ENCODE measurements around the gene MMP23B. TPM values are rescaled to one million over a fixed set of nuclear protein-coding genes. Genes with fewer than 3 reads are reported as not detected.
"Not testable (repeated sequence)": the region's sequence is repeated elsewhere in the genome, so short reads cannot be mapped to it uniquely, and the experiment has no call there.

Gene MMP23B
- total and polyA plus RNA-seq, 10 of the 15 experiments (the other 5 are each of a cell fraction or from before 2014, with no cell fraction given), result 0.25 to 0.76 (median 0.34) TPM; not detected in 4

DNA sequence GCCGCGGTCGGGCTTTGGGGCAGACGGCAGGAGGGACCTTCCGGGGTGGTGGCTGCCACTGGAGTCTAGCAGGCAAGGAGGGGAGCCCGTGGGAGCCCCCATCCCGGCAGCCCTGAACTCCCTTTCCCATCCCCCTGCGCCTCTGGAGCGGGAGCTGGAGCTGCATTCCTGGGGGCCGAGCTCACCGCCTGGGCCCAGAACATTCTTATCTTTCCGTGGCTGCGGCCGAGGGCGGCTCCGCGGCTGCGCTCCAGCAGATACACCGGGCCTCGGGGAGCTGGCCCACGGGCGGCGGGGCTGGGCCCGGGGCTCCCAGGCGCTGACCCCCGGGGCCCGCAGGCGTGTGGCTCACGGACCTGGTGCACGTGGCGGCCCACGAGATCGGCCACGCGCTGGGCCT, 1.4 kb downstream of the MMP23B start:
- H3K27ac ChIP-seq (ENCODE audit: control insufficient read depth, insufficient read depth); ATAC-seq; FAIRE-seq; H3K4me3 ChIP-seq; SMC1A ChIA-PET (ENCODE audit: uncharacterized antibody, unreplicated experiment); H4K20me1 ChIP-seq (ENCODE audit: control insufficient read depth, insufficient read depth); H3K4me2 ChIP-seq (ENCODE audit: control insufficient read depth, insufficient read depth); POLR2A ChIA-PET; H3K27me3 ChIP-seq (replicated peaks in 1 of 2; ENCODE audit: control insufficient read depth in 2 of 2, insufficient read depth in 2 of 2, low read length in 1 of 2); intact Hi-C loops (cut with micrococcal nuclease; ENCODE audit: unreplicated experiment); BruUV-seq (replicated peaks); H3K79me2 ChIP-seq (ENCODE audit: control insufficient read depth, insufficient read depth, low read length); in situ Hi-C loops (cut with MboI); DNase-seq (ENCODE audit: low read depth, low spot score); RAD21 ChIA-PET (ENCODE audit: unreplicated experiment); H3K4me1 ChIP-seq (ENCODE audit: control insufficient read depth, insufficient read depth, low read length); CTCF ChIA-PET; H2AFZ ChIP-seq (ENCODE audit: control insufficient read depth, low read depth, low read length); H3K36me3 ChIP-seq (ENCODE audit: control insufficient read depth in 2 of 2, insufficient read depth in 2 of 2, low read length in 1 of 2); H3K9me3 ChIP-seq (replicated peaks; ENCODE audit: control insufficient read depth, insufficient read depth, low read length); H3K9ac ChIP-seq (ENCODE audit: control insufficient read depth, insufficient read depth, low read length): not testable (repeated sequence)
- no CpG with 5 or more reads among the region's 35 CpGs for WGBS (ENCODE audit: insufficient coverage, insufficient replicate concordance, low lambda C conversion rate, missing lambda C conversion rate)

GRCh38 chr1:1634613-1635012, 2.6 kb downstream of the MMP23B start:
- H3K4me2 ChIP-seq (ENCODE audit: control insufficient read depth, insufficient read depth); SMC1A ChIA-PET (ENCODE audit: uncharacterized antibody, unreplicated experiment); H3K9me3 ChIP-seq (replicated peaks; ENCODE audit: control insufficient read depth, insufficient read depth, low read length); H3K4me3 ChIP-seq; H3K27me3 ChIP-seq (replicated peaks in 1 of 2; ENCODE audit: control insufficient read depth in 2 of 2, insufficient read depth in 2 of 2, low read length in 1 of 2); H2AFZ ChIP-seq (ENCODE audit: control insufficient read depth, low read depth, low read length); H3K4me1 ChIP-seq (ENCODE audit: control insufficient read depth, insufficient read depth, low read length); RAD21 ChIA-PET (ENCODE audit: unreplicated experiment); BruUV-seq (replicated peaks); FAIRE-seq; H3K9ac ChIP-seq (ENCODE audit: control insufficient read depth, insufficient read depth, low read length); intact Hi-C loops (cut with micrococcal nuclease; ENCODE audit: unreplicated experiment); ATAC-seq; POLR2A ChIA-PET; DNase-seq (ENCODE audit: low read depth, low spot score); H3K36me3 ChIP-seq (ENCODE audit: control insufficient read depth in 2 of 2, insufficient read depth in 2 of 2, low read length in 1 of 2); H4K20me1 ChIP-seq (ENCODE audit: control insufficient read depth, insufficient read depth); CTCF ChIA-PET; H3K79me2 ChIP-seq (ENCODE audit: control insufficient read depth, insufficient read depth, low read length); in situ Hi-C loops (cut with MboI); H3K27ac ChIP-seq (ENCODE audit: control insufficient read depth, insufficient read depth): not testable (repeated sequence)
- WGBS (ENCODE audit: insufficient coverage, insufficient replicate concordance, low lambda C conversion rate, missing lambda C conversion rate), result 96% methylated on average over 10 of the region's 13 CpGs

DNA sequence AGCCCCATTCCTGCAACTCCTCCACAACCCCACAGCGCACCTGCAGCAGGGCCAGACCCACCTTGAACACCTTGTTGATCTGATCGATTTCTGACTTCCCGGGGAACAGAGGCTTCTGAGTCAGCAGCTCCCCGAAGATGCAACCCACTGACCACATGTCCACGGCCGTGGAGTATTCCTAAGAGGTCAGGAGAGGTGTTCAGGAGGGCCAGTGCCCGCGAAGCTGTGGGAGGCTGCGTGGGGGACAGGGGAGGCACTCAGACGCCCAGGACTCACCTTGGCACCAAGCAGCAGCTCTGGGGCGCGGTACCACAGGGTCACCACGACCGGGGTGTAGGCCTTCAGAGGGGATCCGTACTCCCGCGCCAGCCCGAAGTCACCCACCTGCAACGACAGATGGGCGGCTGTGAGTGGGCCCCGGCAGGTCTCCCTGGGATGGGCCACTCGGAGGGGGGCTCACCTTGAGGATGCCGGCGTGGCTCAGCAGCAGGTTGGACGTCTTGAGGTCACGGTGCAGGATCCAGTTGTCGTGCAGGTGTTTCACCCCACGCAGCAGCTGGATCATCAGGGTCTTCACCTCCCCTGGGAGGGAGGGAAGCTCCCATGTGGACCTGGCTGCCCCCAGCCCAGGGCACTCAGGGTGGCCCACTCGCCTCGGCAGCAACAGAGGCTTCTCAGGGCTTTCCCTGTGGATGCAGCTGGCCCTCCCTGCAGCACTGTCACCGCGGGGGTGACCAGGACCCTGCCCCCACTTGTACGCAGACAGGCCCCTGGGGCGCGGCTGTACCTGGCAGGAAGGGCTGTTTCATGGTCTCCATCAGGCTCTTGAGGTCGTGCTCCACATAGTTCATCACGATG, 4.9 kb downstream of the MMP23B start:
- H3K4me2 ChIP-seq (ENCODE audit: control insufficient read depth, insufficient read depth); ATAC-seq; BruUV-seq (replicated peaks); H4K20me1 ChIP-seq (ENCODE audit: control insufficient read depth, insufficient read depth); in situ Hi-C loops (cut with MboI); POLR2A ChIA-PET; H3K4me3 ChIP-seq; SMC1A ChIA-PET (ENCODE audit: uncharacterized antibody, unreplicated experiment); H3K27me3 ChIP-seq (replicated peaks in 1 of 2; ENCODE audit: control insufficient read depth in 2 of 2, insufficient read depth in 2 of 2, low read length in 1 of 2); H3K36me3 ChIP-seq (ENCODE audit: control insufficient read depth in 2 of 2, insufficient read depth in 2 of 2, low read length in 1 of 2); FAIRE-seq; H3K4me1 ChIP-seq (ENCODE audit: control insufficient read depth, insufficient read depth, low read length); RAD21 ChIA-PET (ENCODE audit: unreplicated experiment); CTCF ChIA-PET; intact Hi-C loops (cut with micrococcal nuclease; ENCODE audit: unreplicated experiment); H3K9ac ChIP-seq (ENCODE audit: control insufficient read depth, insufficient read depth, low read length); H3K9me3 ChIP-seq (replicated peaks; ENCODE audit: control insufficient read depth, insufficient read depth, low read length); DNase-seq (ENCODE audit: low read depth, low spot score); H2AFZ ChIP-seq (ENCODE audit: control insufficient read depth, low read depth, low read length); H3K27ac ChIP-seq (ENCODE audit: control insufficient read depth, insufficient read depth); H3K79me2 ChIP-seq (ENCODE audit: control insufficient read depth, insufficient read depth, low read length): not testable (repeated sequence)
- 88% methylated on average over 35 of the region's 37 CpGs for WGBS (ENCODE audit: insufficient coverage, insufficient replicate concordance, low lambda C conversion rate, missing lambda C conversion rate)

DNA sequence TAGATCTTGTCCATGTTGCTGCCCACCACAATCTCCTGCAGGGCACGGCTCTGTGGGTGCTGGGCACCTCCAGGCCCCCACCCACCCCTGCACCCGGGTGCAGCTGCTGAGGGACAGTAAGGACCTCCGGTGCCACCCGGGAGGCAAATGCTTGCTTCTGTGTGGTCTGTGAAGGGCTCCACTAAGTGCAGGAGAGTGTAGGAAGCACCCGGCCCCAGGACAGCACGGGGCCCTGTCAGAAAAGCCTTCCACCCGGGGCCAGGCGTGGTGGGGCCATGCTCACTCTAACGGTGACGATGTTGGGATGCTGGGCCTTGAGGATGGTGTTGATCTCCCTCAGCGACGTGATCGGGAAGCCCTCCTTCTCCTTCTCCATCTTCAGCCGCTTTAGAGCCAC, 5.5 kb downstream of the MMP23B start:
- BruUV-seq (replicated peaks), result not testable (repeated sequence)

More for the DNA sequence above, 5.5 kb downstream of the MMP23B start:
- H3K4me2 ChIP-seq (ENCODE audit: control insufficient read depth, insufficient read depth); H2AFZ ChIP-seq (ENCODE audit: control insufficient read depth, low read depth, low read length); POLR2A ChIA-PET; H3K79me2 ChIP-seq (ENCODE audit: control insufficient read depth, insufficient read depth, low read length); H3K9ac ChIP-seq (ENCODE audit: control insufficient read depth, insufficient read depth, low read length); ATAC-seq; H3K4me3 ChIP-seq; DNase-seq (ENCODE audit: low read depth, low spot score); RAD21 ChIA-PET (ENCODE audit: unreplicated experiment); H4K20me1 ChIP-seq (ENCODE audit: control insufficient read depth, insufficient read depth); H3K36me3 ChIP-seq (ENCODE audit: control insufficient read depth in 2 of 2, insufficient read depth in 2 of 2, low read length in 1 of 2); FAIRE-seq; SMC1A ChIA-PET (ENCODE audit: uncharacterized antibody, unreplicated experiment); H3K27ac ChIP-seq (ENCODE audit: control insufficient read depth, insufficient read depth); H3K9me3 ChIP-seq (replicated peaks; ENCODE audit: control insufficient read depth, insufficient read depth, low read length); in situ Hi-C loops (cut with MboI); intact Hi-C loops (cut with micrococcal nuclease; ENCODE audit: unreplicated experiment); CTCF ChIA-PET; H3K4me1 ChIP-seq (ENCODE audit: control insufficient read depth, insufficient read depth, low read length); H3K27me3 ChIP-seq (replicated peaks in 1 of 2; ENCODE audit: control insufficient read depth in 2 of 2, insufficient read depth in 2 of 2, low read length in 1 of 2): not testable (repeated sequence)
- 90% methylated on average over 13 of the region's 14 CpGs for WGBS (ENCODE audit: insufficient coverage, insufficient replicate concordance, low lambda C conversion rate, missing lambda C conversion rate)

Measured in GM12878 (cell line).